Activated T-cell treated with anti-CD3 and anti-CD28 coated beads, Interleukin-2, amount 50 U/mL, for 4 hours (primary cell): ENCODE data around the gene RXRA. TPM values are rescaled to one million over a fixed set of nuclear protein-coding genes. Genes with fewer than 3 reads are reported as not detected.

ENCODE experiments used
- ATAC-seq, 2 donors: fragments of 200-7000 bp; cut with Tn5 transposase; one replicate each; pipeline ENCODE4 v1.10.0; 2021
- DNase-seq: peaks from one replicate; pipeline ENCODE4 v3.0.0-alpha.2; 2020
- H3K27me3 Mint-ChIP-seq: one replicate; pipeline ENCODE4 v1.8.0; 2021; ENCODE audit warnings: low read depth, mixed read lengths
- H3K36me3 Mint-ChIP-seq: one replicate; pipeline ENCODE4 v1.8.0; 2022; ENCODE audit warnings: mixed read lengths; ENCODE audit not compliant: insufficient read depth
- H3K4me1 Mint-ChIP-seq: one replicate; pipeline ENCODE4 v1.8.0; 2021; ENCODE audit warnings: low read depth, mixed read lengths
- H3K4me3 Mint-ChIP-seq: one replicate; pipeline ENCODE4 v1.8.0; 2021; ENCODE audit warnings: mild to moderate bottlenecking, moderate library complexity, mixed read lengths
- H3K9me3 Mint-ChIP-seq: one replicate; pipeline ENCODE4 v1.8.0; 2021; ENCODE audit warnings: mixed read lengths
- total RNA-seq, 3 donors: library from RNA; stranded (reverse); gene quantifications; one replicate each; pipeline ENCODE4 v1.2.1, GENCODE V29; 2021

The RXRA gene
- total RNA-seq, 3 donors from 2014 or later, result 4.7 to 7.6 (median 4.7) TPM

DNA sequence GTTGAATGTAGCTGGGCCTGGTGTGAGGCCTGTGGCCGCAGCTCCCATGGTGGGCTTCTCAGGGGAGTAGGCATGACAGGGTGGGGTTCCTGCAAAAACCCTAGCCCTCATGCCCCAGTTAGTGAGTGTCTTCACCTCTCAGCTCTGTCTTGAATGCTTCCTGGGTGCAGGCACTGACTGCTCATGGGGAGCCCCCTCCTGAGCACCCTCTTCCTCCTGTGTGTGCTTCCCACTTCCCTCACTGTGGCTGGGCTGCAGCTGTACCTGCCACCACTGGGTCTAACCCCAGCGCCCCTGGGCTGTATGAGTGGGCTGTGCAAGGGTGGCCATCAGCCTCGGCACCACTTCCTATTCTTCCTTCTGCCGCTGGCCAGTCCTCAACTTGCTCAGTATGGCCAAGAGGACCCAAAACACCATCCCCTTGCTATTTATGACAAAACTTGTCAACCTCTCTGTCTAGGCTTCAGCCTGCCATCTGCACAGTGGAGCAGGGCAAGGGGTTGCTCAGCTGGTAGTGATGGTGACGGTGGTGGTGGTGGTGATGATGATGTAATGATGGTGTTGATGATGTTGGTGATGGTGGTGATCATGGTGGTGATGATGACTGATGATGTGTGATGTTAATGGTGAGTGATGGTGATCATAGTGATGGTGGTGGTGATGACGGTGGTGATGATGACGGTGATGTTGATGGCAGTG lies 67.5 kb downstream of the RXRA start:
- no peak overlapping the region for H3K4me3 Mint-ChIP-seq
- no peak for DNase-seq
- no peaks in the 10 kb centered on the region for H3K36me3 Mint-ChIP-seq

GRCh38 chr9:134395002-134395517 lies 68.8 kb downstream of the RXRA start:
- ATAC-seq, result no peak
- peaks cover 5% of the 10 kb centered on the region for H3K9me3 Mint-ChIP-seq
- no peaks in the 10 kb centered on the region for H3K36me3 Mint-ChIP-seq
- no peak overlapping the region for H3K4me3 Mint-ChIP-seq
- DNase-seq, result no peak
- H3K27me3 Mint-ChIP-seq, result no peaks in the 10 kb centered on the region
- peaks cover 69% of the 10 kb centered on the region for H3K4me1 Mint-ChIP-seq

More for the DNA sequence above, 67.5 kb downstream of the RXRA start:
- H3K27me3 Mint-ChIP-seq, result no peaks in the 10 kb centered on the region
- H3K9me3 Mint-ChIP-seq, result peaks cover 5% of the 10 kb centered on the region
- peaks cover 74% of the 10 kb centered on the region for H3K4me1 Mint-ChIP-seq
- no peak for ATAC-seq

- no peak for ATAC-seq
- Mint-ChIP-seq H3K4me1 (peaks cover 62% of the 10 kb centered on the region), H3K27me3 (no peaks in the 10 kb centered on the region), H3K36me3 (no peaks in the 10 kb centered on the region), H3K9me3 (peaks cover 5% of the 10 kb centered on the region), H3K4me3 (peak overlapping the region; percentile 74)
- DNase-seq, result no peak
Observed at GRCh38 chr9:134395737-134396257, 69.5 kb downstream of the RXRA start.

GRCh38 chr9:134396258-134396742 lies 70.0 kb downstream of the RXRA start:
- Mint-ChIP-seq H3K36me3 (no peaks in the 10 kb centered on the region), H3K27me3 (no peaks in the 10 kb centered on the region), H3K4me3 (peak overlapping the region; percentile 74), H3K9me3 (peaks cover 5% of the 10 kb centered on the region), H3K4me1 (peaks cover 57% of the 10 kb centered on the region)
- DNase-seq (peak; percentile 33), ATAC-seq (no peak)

DNA sequence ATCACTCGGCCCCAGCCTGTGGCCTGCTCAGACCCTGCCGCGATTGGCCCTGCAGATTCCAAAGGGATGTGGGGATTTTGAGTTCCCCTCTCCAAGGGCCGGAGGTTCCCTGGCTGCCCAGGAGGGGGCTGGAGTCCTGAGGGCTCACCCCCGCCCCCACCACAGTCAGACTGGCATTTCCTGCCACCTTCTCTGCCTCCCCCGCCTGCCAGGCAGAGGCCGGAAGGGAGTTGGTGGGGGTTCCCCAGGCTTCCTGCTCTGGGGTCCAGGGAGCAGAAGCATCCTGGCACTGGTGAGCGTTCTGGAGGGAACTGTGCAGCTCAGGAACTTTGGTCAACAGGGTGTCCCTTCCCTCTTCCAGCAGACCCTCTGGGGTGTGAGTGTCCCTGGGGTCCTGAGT lies 70.6 kb downstream of the RXRA start:
- Mint-ChIP-seq H3K27me3 (no peaks in the 10 kb centered on the region), H3K36me3 (no peaks in the 10 kb centered on the region), H3K4me3 (peak overlapping the region; percentile 74), H3K4me1 (peaks cover 52% of the 10 kb centered on the region), H3K9me3 (peaks cover 5% of the 10 kb centered on the region)
- ATAC-seq, result peak; percentile 26 to 35
- DNase-seq, result peak; percentile 47

DNA sequence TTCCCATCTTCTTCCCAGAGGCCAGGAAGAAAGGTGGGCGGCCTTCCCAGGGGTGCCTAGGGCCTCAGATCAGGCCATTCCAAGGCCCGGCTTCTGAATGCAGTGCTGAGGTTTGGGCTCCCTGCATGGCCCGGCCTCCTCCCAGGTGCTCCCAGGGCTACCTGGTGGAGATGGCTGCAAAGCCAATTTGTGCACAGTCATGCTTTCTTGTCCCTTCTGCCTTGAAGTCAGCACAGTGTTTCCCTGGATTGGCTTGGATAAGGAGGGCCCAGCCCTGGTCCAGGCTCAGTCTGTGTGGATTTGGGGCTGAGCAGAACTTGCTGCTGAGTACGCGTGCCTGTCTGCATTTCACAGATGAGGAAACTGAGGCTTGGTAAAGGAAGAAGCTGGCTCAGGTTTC lies 72.5 kb downstream of the RXRA start:
- ATAC-seq (no peak), DNase-seq (no peak)
- Mint-ChIP-seq H3K27me3 (no peaks in the 10 kb centered on the region), H3K4me3 (no peak overlapping the region), H3K4me1 (peaks cover 43% of the 10 kb centered on the region), H3K36me3 (no peaks in the 10 kb centered on the region), H3K9me3 (peaks cover 5% of the 10 kb centered on the region)

GRCh38 chr9:134399435-134400056 lies 73.3 kb downstream of the RXRA start:
- Mint-ChIP-seq H3K4me3 (no peak overlapping the region), H3K27me3 (no peaks in the 10 kb centered on the region), H3K36me3 (no peaks in the 10 kb centered on the region), H3K9me3 (no peaks in the 10 kb centered on the region), H3K4me1 (peaks cover 43% of the 10 kb centered on the region)
- DNase-seq, result no peak
- ATAC-seq, result no peak

DNA sequence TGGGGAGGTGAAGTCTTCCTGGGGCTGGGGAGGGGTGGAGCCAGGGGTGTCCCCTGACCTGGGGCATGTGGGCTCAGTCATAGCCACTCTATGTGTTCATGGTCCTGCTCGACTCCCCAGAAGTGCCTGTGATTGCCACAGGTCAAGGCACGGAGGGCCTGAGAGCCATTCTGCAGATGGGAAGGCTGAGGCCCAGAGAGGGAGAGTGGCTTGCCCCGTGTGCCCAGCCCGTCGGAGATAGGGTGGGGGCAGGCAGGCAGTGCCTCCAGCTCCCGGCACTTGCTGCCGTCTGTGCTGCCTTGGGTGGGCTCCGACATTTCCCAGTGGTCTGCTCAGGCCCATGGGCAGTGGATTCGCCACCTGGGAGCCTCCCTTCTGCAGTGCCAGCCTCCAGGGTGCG lies 74.0 kb downstream of the RXRA start:
- no peaks in the 10 kb centered on the region for H3K36me3 Mint-ChIP-seq
- H3K4me1 Mint-ChIP-seq, result peaks cover 44% of the 10 kb centered on the region
- ATAC-seq (no peak), DNase-seq (no peak)
- no peak overlapping the region for H3K4me3 Mint-ChIP-seq
- no peaks in the 10 kb centered on the region for H3K9me3 Mint-ChIP-seq
- no peaks in the 10 kb centered on the region for H3K27me3 Mint-ChIP-seq

- Mint-ChIP-seq H3K27me3 (no peaks in the 10 kb centered on the region), H3K9me3 (no peaks in the 10 kb centered on the region), H3K4me3 (no peak overlapping the region), H3K36me3 (no peaks in the 10 kb centered on the region), H3K4me1 (peaks cover 46% of the 10 kb centered on the region)
- DNase-seq (no peak), ATAC-seq (no peak)
Observed at GRCh38 chr9:134401391-134401790, 75.1 kb downstream of the RXRA start.

GRCh38 chr9:134402182-134402581 lies 75.9 kb downstream of the RXRA start:
- H3K36me3 Mint-ChIP-seq, result no peaks in the 10 kb centered on the region
- no peaks in the 10 kb centered on the region for H3K27me3 Mint-ChIP-seq
- ATAC-seq (no peak), DNase-seq (no peak)
- no peaks in the 10 kb centered on the region for H3K9me3 Mint-ChIP-seq
- H3K4me1 Mint-ChIP-seq, result peaks cover 46% of the 10 kb centered on the region
- no peak overlapping the region for H3K4me3 Mint-ChIP-seq

DNA sequence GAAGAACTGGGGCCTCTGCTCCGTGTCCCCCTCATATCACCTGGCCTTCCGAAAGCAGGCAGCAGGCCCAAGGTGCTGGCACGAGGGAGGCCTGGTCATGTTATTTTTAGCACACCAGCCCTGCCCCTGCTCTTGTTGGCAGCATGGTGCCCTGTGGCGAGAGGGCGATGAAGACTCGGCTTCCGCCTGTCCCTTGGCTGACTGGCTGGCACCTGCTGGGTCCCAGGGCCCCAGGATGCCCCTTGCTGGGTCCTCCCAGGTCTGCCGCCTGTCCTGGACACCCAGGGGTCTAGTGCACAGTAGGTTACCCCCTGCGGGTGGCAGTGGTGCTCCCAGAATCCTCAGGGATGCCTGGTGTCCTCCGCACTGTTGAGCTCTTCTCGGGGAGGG lies 77.0 kb downstream of the RXRA start:
- DNase-seq (no peak), ATAC-seq (no peak)
- H3K27me3 Mint-ChIP-seq, result no peaks in the 10 kb centered on the region
- H3K4me3 Mint-ChIP-seq, result peak overlapping the region; percentile 7
- H3K36me3 Mint-ChIP-seq, result no peaks in the 10 kb centered on the region
- no peaks in the 10 kb centered on the region for H3K9me3 Mint-ChIP-seq
- H3K4me1 Mint-ChIP-seq, result peaks cover 40% of the 10 kb centered on the region

GRCh38 chr9:134403682-134404301 lies 77.5 kb downstream of the RXRA start:
- ATAC-seq (peak; percentile 19 to 35), DNase-seq (no peak)
- Mint-ChIP-seq H3K4me3 (peak overlapping the region; percentile 7), H3K9me3 (no peaks in the 10 kb centered on the region), H3K36me3 (no peaks in the 10 kb centered on the region), H3K27me3 (no peaks in the 10 kb centered on the region), H3K4me1 (peaks cover 38% of the 10 kb centered on the region)

DNA sequence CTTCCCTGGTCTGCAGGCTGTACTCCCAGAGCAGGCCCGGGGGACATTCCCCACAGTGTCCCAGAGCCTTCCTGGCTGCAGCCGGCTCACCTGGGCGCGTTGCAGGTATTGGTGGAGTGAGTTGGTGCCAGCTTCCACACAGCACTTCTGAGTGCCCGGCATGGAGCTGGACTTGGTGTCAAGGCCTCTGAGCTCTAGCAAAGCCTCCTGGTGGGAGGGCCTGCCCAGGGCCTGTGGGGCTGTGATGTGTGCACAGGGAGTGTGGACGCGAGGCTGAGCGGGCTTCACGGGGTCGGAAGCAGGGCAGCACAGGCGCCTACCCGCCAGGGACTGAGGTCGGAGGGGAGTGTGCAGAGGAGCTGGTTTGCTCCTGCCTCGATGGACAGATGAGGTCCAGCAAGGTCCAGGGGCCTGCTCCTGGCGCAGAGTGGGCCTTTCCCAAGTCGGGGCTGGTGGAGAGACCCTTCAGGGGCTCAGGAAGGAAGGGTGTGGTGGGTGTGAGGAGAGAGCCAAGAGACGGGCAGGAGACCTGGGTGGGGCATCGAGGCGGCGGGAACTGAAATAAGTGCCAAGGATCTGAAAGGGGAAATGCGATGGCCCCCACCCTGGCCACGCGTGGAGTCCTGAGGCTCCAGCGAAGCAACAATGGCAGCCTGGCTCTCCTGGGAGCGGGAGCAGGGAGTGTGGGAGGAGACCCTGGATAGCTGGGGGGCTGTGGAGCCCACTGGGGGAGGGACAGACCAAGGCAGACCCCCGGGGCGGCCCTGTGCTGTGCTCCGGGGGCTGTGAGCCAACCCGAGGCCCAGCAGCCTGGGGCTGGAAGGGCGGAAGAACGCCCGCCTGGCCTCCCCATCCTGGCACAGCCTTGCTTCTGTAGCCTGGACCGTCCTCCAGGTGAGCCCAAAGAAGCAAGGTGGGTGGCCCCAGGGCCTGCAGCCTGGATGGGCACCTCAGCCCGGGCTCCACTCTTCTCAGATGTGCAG lies 78.4 kb downstream of the RXRA start:
- Mint-ChIP-seq H3K36me3 (no peaks in the 10 kb centered on the region), H3K9me3 (no peaks in the 10 kb centered on the region), H3K27me3 (no peaks in the 10 kb centered on the region), H3K4me1 (peaks cover 38% of the 10 kb centered on the region), H3K4me3 (no peak overlapping the region)
- no peak for DNase-seq
- no peak for ATAC-seq
